GM21381 (cell line): ENCODE measurements around the gene CALHM3.
"Not testable (repeated sequence)": the region's sequence is repeated elsewhere in the genome, so short reads cannot be mapped to it uniquely, and the experiment has no call there.

Experiments used
- ATAC-seq: cut with Tn5 transposase; IDR thresholded peaks from one replicate; pipeline ENCODE4 v1.9.1; 2021; ENCODE audit warnings: mild to moderate bottlenecking, moderate library complexity; ENCODE audit not compliant: unreplicated experiment

Gene CALHM3

GRCh38 chr10:103479135-103479534, at the start of gene CALHM3:
Gene CALHM3 (minus strand): TSS chr10:103479240. CDS start chr10:103479032, 208 bp downstream.
- no peak for ATAC-seq

- no peak for ATAC-seq
Measured at GRCh38 chr10:103528549-103528948, 49.5 kb upstream of the CALHM3 start.

- not testable (repeated sequence) for ATAC-seq
Measured at GRCh38 chr10:103527476-103527875, 48.4 kb upstream of the CALHM3 start.

GRCh38 chr10:103525901-103526300, 46.9 kb upstream of the CALHM3 start:
- ATAC-seq, result no peak

- ATAC-seq, result no peak
Measured at GRCh38 chr10:103523683-103524082, 44.6 kb upstream of the CALHM3 start.

- not testable (repeated sequence) for ATAC-seq
Measured at GRCh38 chr10:103522006-103522405, 43.0 kb upstream of the CALHM3 start.

- no peak for ATAC-seq
Measured at GRCh38 chr10:103519798-103520197, 40.8 kb upstream of the CALHM3 start.

GRCh38 chr10:103517234-103518085, 38.4 kb upstream of the CALHM3 start:
- ATAC-seq, result no peak

GRCh38 chr10:103514244-103514643, 35.2 kb upstream of the CALHM3 start:
- no peak for ATAC-seq

- no peak for ATAC-seq
Measured at GRCh38 chr10:103513380-103514060, 34.5 kb upstream of the CALHM3 start.

GRCh38 chr10:103512591-103513379, 33.7 kb upstream of the CALHM3 start:
- no peak for ATAC-seq

GRCh38 chr10:103512166-103512565, 33.1 kb upstream of the CALHM3 start:
- no peak for ATAC-seq

GRCh38 chr10:103510791-103511752, 32.0 kb upstream of the CALHM3 start:
- no peak for ATAC-seq

GRCh38 chr10:103510046-103510685, 31.1 kb upstream of the CALHM3 start:
- ATAC-seq, result no peak

- no peak for ATAC-seq
Measured at GRCh38 chr10:103507235-103508191, 28.5 kb upstream of the CALHM3 start.

GRCh38 chr10:103506061-103506460, 27.0 kb upstream of the CALHM3 start:
- ATAC-seq, result no peak

- ATAC-seq, result no peak
Measured at GRCh38 chr10:103504181-103504783, 25.2 kb upstream of the CALHM3 start.

- not testable (repeated sequence) for ATAC-seq
Measured at GRCh38 chr10:103503777-103504176, 24.7 kb upstream of the CALHM3 start.
